Gastrocnemius medialis (tissue), 4 donors: ENCODE measurements around the gene MCRIP2. TPM values are rescaled to one million over a fixed set of nuclear protein-coding genes. Genes with fewer than 3 reads are reported as not detected.

Source experiments
- ATAC-seq, 2 donors: fragments of 150-250 bp; one replicate each; pipeline ENCODE4 v1.9.1; 2016
- DNase-seq, 2 donors: peaks; one replicate each; pipeline ENCODE4 v3.0.0-alpha.2; 2019
- H3K27ac ChIP-seq, 4 donors: fragments of 200-600 bp; sonication (generic); 1 replicate in 1 of 4; 2 replicates in 3 of 4; pipeline ENCODE4 v1.5.1; 2016 to 2018; ENCODE audit warnings: mild to moderate bottlenecking in 2 of 4, moderate library complexity in 1 of 4
- H3K27me3 ChIP-seq, 3 donors: fragments of 200-600 bp; sonication (generic) in 2 of 3; 1 replicate in 1 of 3; 2 replicates in 2 of 3; pipeline versions ENCODE4 v1.5.1 to v1.6.0; 2016 to 2019; ENCODE audit warnings: mild to moderate bottlenecking in 1 of 3, moderate library complexity in 1 of 3
- H3K36me3 ChIP-seq, 2 donors: fragments of 200-600 bp; sonication (generic) in 1 of 2; one replicate each; pipeline ENCODE4 v1.5.1; 2017 to 2018
- H3K4me1 ChIP-seq, 2 donors: fragments of 200-600 bp; sonication (generic) in 1 of 2; one replicate each; pipeline ENCODE4 v1.5.1; 2016 to 2017; ENCODE audit warnings: mild to moderate bottlenecking in 2 of 2
- H3K4me3 ChIP-seq, 4 donors: fragments of 200-600 bp; sonication (generic) in 3 of 4; 1 replicate in 1 of 4; 2 replicates in 3 of 4; pipeline ENCODE4 v1.5.1; 2016 to 2019; ENCODE audit warnings: mild to moderate bottlenecking in 2 of 4
- H3K9me3 ChIP-seq, 3 donors: fragments of 200-600 bp; sonication (generic) in 2 of 3; 1 replicate in 1 of 3; 2 replicates in 2 of 3; pipeline ENCODE4 v1.5.1; 2016 to 2019
- CTCF ChIP-seq, 5 experiments: fragments of 450-650 bp in 3 of 5; fragments of 200-600 bp in 2 of 5; sonication (generic) in 2 of 5; IDR thresholded peaks in 4 of 5; conservative IDR thresholded peaks in 1 of 5; 1 replicate in 4 of 5; 2 replicates in 1 of 5; pipeline ENCODE4 v1.5.1; 2016 to 2019; ENCODE audit warnings: antibody characterized with exemption in 5 of 5, mild to moderate bottlenecking in 3 of 5, moderate library complexity in 3 of 5
- POLR2A ChIP-seq, 2 donors: fragments of 450-650 bp; IDR thresholded peaks; one replicate each; pipeline ENCODE4 v1.6.1; 2017; ENCODE audit warnings: antibody characterized with exemption in 2 of 2, mild to moderate bottlenecking in 2 of 2, moderate library complexity in 2 of 2
- in situ Hi-C, 4 donors: fragments of 200-750 bp; cut with MboI; loops; one replicate each; pipeline versions ENCODE4 v1.15.0 to v1.8.0; 2017; ENCODE audit warnings: low sequenced_read_pairs in 4 of 4
- intact Hi-C: fragments of 100-400 bp; cut with DNase I; formaldehyde crosslinking; loops from one replicate; pipeline ENCODE4 v1.15.1; 2023; ENCODE audit warnings: low total_unique reads
- total RNA-seq, 4 donors: library from RNA; depleted of rRNA; stranded (reverse); fragments of >200 nt; gene quantifications; one replicate each; pipeline versions ENCODE4 v1.1.0 to v1.2.3, GENCODE V29; 2016

Gene MCRIP2
- total RNA-seq, 4 donors from 2014 or later: 59.6 to 155 (median 114) TPM

GRCh38 chr16:628321-629061, 13.1 kb upstream of the MCRIP2 start:
- Histone ChIP-seq H3K27ac (no peak overlapping the region), H3K4me1 (peaks cover 11 to 12% of the 10 kb centered on the region in 2 donors), H3K27me3 (no peaks in the 10 kb centered on the region), H3K4me3 (no peak overlapping the region), H3K9me3 (no peaks in the 10 kb centered on the region), H3K36me3 (peaks cover 0 to 11% of the 10 kb centered on the region in 2 donors)
- DNase-seq (no peak), ATAC-seq (no peak)
- TF ChIP-seq POLR2A (IDR thresholded peaks at IDR 0.05): no peak
- TF ChIP-seq CTCF (IDR thresholded peaks at IDR 0.05 in 4 of 5, conservative IDR thresholded peaks at IDR 0.05 in 1 of 5): no peak
- in situ Hi-C loops (no loop called here), intact Hi-C loops (no loop called here)

GRCh38 chr16:629185-629832, 12.3 kb upstream of the MCRIP2 start:
- Histone ChIP-seq H3K4me1 (peaks cover 11 to 12% of the 10 kb centered on the region in 2 donors), H3K27me3 (no peaks in the 10 kb centered on the region), H3K4me3 (no peak overlapping the region), H3K27ac (peak overlapping the region; percentile 7 to 36 (median 22)), H3K36me3 (peaks cover 0 to 18% of the 10 kb centered on the region in 2 donors), H3K9me3 (no peaks in the 10 kb centered on the region)
- ATAC-seq (peak in 1 of 2 donors; percentile 17), DNase-seq (no peak)
- in situ Hi-C loops: no loop called here
- intact Hi-C loops: no loop called here
- TF ChIP-seq CTCF (IDR thresholded peaks at IDR 0.05 in 4 of 5, conservative IDR thresholded peaks at IDR 0.05 in 1 of 5): no peak
- no peak for TF ChIP-seq POLR2A (IDR thresholded peaks at IDR 0.05)

GRCh38 chr16:629833-630248, 11.8 kb upstream of the MCRIP2 start:
- peak overlapping the region in 3 of 4 donors; percentile 7 to 36 (median 27) for H3K27ac ChIP-seq
- no peak for TF ChIP-seq CTCF (IDR thresholded peaks at IDR 0.05 in 4 of 5, conservative IDR thresholded peaks at IDR 0.05 in 1 of 5)
- TF ChIP-seq POLR2A (IDR thresholded peaks at IDR 0.05): no peak
- peaks cover 0 to 19% of the 10 kb centered on the region in 2 donors for H3K36me3 ChIP-seq
- H3K27me3 ChIP-seq: no peaks in the 10 kb centered on the region
- ATAC-seq (peak in 1 of 2 donors; percentile 4), DNase-seq (no peak)
- H3K9me3 ChIP-seq: no peaks in the 10 kb centered on the region
- in situ Hi-C loops (no loop called here), intact Hi-C loops (no loop called here)
- H3K4me3 ChIP-seq: no peak overlapping the region
- H3K4me1 ChIP-seq: peaks cover 11 to 12% of the 10 kb centered on the region in 2 donors

- Histone ChIP-seq H3K9me3 (no peaks in the 10 kb centered on the region), H3K27ac (peak overlapping the region in 2 of 4 donors; percentile 7 to 36), H3K27me3 (no peaks in the 10 kb centered on the region), H3K4me3 (no peak overlapping the region), H3K36me3 (peaks cover 0 to 19% of the 10 kb centered on the region in 2 donors), H3K4me1 (peaks cover 14 to 15% of the 10 kb centered on the region in 2 donors)
- intact Hi-C loops: no loop called here
- TF ChIP-seq POLR2A (IDR thresholded peaks at IDR 0.05) (no peak), CTCF (IDR thresholded peaks at IDR 0.05 in 4 of 5, conservative IDR thresholded peaks at IDR 0.05 in 1 of 5) (no peak)
- in situ Hi-C loops: no loop called here
- no peak for DNase-seq
- no peak for ATAC-seq
These were observed 11.3 kb upstream of the MCRIP2 start for GRCh38 chr16:630249-630814.
